GM21390 (cell line): Measurements from ENCODE around the gene PPIA.
A peak's percentile ranks its signal among the peaks of the same experiment; 100 is the strongest.
"Not testable (repeated sequence)": the region's sequence is repeated elsewhere in the genome, so short reads cannot be mapped to it uniquely, and the experiment has no call there.

Experiments used
- ATAC-seq: cut with Tn5 transposase; IDR thresholded peaks from one replicate; pipeline ENCODE4 v1.9.1; 2021; ENCODE audit not compliant: unreplicated experiment

The PPIA gene

DNA sequence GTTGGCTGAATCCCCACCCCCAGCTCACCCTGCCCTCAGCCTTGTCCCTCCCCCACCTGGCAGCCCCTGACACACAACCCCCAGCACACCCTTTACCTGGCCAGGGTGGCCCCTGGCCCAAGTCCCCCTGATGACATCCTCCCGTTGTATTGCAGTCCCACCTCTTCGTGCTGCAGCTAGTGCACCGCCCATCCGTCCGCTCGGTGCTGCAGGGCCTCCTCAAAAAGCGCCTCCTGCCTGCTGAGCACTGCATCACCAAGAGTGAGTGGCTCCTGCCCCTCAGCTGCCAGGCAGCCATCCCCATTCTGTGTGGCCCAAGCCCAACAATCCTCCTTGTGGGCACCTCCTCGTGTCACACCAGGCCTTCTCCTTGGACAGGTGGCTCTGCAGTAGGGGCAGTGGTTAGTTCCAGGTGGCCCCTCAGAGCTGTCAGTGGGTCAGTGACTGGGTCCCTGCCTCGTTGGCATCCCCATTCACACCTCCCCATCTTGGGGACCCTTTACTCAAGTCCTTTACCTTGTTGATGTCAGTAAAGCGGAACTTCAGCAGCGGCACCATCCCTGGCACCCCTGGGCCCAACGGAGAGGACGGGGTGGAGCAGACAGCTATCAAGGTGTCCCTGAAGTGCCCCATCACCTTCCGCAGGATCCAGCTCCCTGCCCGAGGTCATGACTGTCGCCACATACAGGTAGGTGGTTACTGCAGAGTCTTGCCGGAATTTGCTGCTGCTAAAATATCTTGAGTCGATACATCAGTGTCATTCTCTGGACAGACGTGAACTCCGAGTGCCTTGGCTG lies 33.6 kb upstream of the PPIA start:
- no peak for ATAC-seq

- ATAC-seq, result no peak
These were observed 32.4 kb upstream of the PPIA start for GRCh38 chr7:44764081-44764480.

GRCh38 chr7:44764665-44765578 lies 31.6 kb upstream of the PPIA start:
- no peak for ATAC-seq

GRCh38 chr7:44765579-44766415 lies 30.7 kb upstream of the PPIA start:
- ATAC-seq, result no peak

DNA sequence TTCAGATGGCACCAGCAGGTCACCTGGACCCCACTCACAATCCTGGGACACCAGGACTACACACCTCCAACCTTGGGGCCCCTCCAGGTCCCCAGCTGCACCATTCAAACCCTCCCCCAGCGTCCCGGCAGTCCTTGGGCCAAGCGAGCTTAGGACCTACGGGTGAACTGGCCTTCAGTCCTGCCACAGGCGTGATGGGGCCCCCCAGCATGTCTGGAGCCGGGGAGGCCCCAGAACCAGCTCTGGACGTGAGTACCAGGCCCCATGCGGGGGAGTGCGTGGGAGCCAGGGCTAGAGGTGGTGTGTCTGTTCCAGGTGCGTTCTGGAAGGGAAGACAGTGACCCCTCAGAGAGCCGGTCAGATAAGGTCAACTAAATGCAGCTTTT lies 30.1 kb upstream of the PPIA start:
- ATAC-seq, result no peak

GRCh38 chr7:44767134-44767911 lies 29.2 kb upstream of the PPIA start:
- ATAC-seq, result no peak

GRCh38 chr7:44767912-44768627 lies 28.4 kb upstream of the PPIA start:
- peak; percentile 52 for ATAC-seq

DNA sequence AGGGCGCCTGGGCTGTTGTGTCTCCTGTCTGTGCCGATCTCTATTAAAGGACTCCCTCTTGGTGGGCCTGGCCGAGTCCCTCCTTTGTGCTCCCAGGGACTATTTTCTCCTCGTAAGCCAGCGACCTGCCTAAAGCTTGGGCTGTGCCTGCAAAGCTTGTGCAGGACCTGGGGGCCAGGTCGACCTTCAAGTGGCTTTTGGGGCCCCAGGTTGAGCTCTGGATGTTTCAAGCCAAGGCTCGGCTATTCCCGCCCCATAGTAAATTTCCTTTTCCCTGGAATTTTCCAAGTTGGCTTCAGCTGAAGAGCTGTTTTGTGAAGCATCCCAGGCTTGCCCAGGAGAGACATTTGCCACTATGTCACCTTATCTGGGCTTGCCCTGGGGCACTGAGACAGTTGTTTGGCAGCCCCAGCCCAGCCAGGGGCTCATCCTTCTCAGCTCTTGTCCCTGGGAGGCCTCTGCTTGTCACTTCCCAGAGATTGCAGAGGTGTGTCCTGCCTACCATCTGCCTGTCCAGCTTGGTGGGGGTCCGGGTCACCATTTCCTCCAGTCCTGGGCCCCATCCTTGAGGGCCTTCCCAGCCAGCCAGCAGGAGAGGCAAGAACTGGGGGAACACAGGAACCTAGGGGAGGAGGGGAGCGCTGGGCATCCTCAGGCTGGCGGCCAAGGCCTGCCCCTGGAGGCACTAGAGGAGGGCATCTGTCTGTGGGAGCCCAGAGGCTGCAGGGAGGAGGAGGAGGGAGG lies 27.7 kb upstream of the PPIA start:
- ATAC-seq, result no peak

DNA sequence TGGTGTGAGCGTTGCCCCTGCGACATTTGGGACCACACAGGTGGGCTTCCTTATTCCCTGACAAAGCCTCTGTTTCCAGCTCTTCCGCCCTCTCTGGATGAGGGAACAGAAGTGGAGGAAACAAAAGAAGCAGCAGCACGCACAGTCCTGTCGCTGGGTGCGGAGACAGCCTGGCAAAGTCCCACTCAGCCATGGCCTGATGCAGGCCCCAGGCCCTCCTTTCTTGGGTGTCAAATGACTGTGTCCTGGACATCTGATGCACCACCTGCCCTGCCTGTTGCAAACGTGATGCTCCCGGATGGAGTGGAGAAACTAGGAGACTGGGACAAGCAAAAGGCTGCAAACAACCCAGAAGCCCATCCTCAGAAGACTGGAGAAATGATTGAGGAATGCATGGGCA lies 27.1 kb upstream of the PPIA start:
- ATAC-seq, result no peak

GRCh38 chr7:44769776-44770294 lies 26.6 kb upstream of the PPIA start:
- peak; percentile 75 for ATAC-seq

DNA sequence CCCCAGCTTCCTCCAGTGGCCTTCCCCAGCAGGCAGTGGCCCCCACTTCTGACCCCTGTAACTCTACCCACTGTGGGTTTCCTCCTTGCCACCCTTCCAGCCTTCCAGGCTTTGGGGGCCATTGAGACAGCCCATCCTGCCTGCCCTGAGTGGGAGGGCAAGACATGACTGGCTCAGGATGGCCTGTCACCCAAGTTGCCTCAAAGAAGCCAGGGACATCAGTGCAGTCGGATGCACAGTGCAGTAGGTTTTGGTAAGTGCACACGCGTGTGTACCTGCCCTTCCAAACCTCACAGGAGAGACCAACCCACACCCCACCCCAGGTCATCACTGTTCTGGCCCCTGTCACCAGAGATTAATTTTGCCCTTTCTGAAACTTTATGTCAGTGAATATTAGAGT lies 25.1 kb upstream of the PPIA start:
- ATAC-seq, result no peak

DNA sequence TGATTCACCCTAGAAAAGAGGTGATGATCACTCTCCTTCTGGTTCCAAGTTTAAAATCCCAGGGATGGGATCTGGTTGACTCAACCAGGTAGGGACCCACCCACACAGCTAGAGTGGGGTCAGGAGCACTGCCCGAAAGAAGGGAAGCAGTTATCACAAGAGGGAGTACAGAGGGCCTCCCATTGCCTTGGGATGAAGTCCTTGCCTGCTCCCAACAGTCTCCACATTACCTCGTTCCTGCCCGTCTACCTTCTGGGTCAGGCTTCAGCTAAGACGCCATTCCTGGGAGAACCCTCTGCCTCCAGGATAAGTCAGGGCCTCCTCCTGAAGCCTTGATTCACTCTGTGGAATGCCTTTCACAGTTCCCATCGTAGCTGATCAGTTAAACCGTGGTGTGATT lies 24.0 kb upstream of the PPIA start:
- ATAC-seq, result no peak

- no peak for ATAC-seq
These were observed 23.6 kb upstream of the PPIA start for GRCh38 chr7:44772867-44773266.

DNA sequence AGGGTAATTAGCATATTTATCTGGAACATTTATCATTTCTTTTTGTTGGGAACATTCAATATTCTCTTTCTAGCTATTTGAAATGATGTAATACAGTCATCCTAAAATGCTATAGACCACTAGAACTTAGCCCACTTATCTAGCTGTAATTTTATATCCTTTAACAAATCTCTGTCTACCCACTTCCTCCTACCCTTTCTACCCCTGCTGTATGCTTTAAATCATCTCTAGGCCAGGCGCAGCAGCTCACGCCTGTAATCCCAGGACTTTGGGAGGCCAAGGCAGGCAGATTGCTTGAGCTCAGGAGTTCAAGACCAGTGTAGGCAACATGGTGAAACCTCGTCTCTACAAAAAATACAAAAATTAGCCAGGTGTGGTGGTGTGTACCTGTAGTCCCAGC lies 22.0 kb upstream of the PPIA start:
- not testable (repeated sequence) for ATAC-seq

DNA sequence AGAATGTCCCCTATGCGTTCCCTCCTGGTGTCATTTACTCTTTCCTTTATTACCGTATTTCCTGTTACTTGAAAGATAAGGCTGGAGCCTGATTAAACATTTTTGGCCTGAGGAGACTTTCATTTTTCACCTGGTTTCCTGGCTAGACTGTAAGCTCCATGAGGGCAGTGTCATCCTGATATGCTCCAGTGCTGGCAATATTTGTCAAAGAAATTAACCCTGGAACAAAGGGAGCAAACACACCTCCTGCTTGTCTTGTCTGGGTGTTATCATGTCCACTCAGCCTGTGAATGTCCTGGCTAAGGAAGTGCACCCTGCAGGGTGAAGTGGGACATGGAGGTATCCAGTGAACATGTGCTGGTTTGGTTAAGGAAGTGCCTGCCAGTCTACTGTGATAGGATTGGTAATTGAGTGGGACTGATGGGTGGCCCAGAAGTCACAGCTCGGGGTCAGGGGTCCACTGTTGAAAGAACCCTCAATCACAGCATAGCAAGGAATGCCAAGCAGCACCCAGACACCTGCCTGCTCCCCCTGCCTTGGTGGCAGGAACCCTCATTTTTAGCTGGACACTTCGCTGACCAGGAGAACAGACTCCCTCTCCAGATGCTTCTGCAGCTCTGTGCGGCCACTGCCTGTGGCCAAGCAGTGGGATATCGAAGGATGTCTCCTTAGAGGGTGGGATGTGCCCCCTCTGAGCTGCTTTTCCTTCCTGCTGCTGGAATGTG lies 20.9 kb upstream of the PPIA start:
- ATAC-seq, result no peak

DNA sequence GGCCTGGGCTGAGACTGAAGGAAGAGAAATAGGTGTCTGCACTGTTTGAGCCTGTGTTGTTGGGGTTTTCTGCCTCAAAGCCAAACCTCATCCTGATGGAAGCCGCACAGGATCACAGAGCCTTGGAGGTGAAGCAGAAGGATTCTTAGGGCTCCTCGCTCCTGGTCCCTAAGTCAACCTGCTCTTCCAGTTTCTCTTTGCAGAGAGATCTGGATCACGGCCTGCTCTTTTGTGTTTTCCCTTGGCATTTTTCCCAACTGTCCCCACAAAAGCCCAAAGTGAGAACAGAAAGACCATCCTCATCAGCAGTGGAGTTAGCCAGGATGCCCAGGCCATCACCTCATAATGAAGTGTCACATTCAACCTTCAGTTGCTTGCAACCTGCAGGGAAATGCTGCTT lies 20.3 kb upstream of the PPIA start:
- no peak for ATAC-seq

GRCh38 chr7:44782460-44782859 lies 14.0 kb upstream of the PPIA start:
- no peak for ATAC-seq

DNA sequence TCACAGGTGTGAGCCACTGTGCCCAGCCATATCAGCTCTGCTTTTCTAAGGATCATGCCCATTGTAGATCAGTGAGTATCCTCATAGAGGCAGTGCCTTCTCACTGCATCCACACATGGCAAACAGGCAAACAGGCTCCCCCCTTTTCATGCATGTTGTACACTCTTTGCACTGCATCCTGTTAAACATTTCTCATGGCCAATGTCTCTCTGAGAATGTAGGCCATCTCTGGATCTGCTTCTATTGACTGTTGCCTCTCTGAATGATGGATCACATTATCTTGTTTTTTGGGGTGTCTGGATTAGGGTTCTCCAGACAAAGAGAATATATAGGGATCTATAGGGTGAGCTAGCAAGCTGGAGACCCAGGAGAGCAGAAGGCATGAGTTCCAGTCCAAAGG lies 13.1 kb upstream of the PPIA start:
- ATAC-seq, result no peak
